HEK293T (cell line): Measurements from ENCODE around the gene RGS7.

Experiments
- CTCF ChIA-PET: fragments of 350-600 bp; formaldehyde crosslinking; extraction: SDS; loops from one replicate; lab custom pipeline; 2021; ENCODE audit warnings: antibody characterized with exemption, inconsistent platforms; lab: Yijun Ruan, JAX
- POLR2A ChIA-PET: fragments of 350-600 bp; formaldehyde crosslinking; extraction: SDS; loops from one replicate; lab custom pipeline; 2020; ENCODE audit warnings: antibody characterized with exemption, inconsistent platforms; lab: Yijun Ruan, JAX
- DNase-seq: peaks from one replicate; pipeline ENCODE4 v3.0.0; 2012; ENCODE audit warnings: mixed read lengths; ENCODE audit errors: extremely low spot score
- ARNT ChIP-seq: fragments of 450-650 bp; IDR thresholded peaks from 2 replicates; pipeline ENCODE4 v1.6.1; 2017; ENCODE audit warnings: mild to moderate bottlenecking
- BHLHE40 ChIP-seq: fragments of 450-650 bp; IDR thresholded peaks from 2 replicates; pipeline ENCODE4 v1.6.1; 2016; ENCODE audit warnings: mild to moderate bottlenecking, moderate library complexity, borderline replicate concordance
- CTBP1 ChIP-seq: fragments of 450-650 bp; IDR thresholded peaks from 2 replicates; pipeline ENCODE4 v1.6.1; 2016; ENCODE audit warnings: borderline replicate concordance
- ELF4 ChIP-seq: fragments of 450-650 bp; IDR thresholded peaks from 2 replicates; pipeline ENCODE4 v1.6.1; 2017; ENCODE audit warnings: antibody characterized with exemption
- FOXA1 ChIP-seq: fragments of 450-650 bp; IDR thresholded peaks from 2 replicates; pipeline ENCODE4 v1.6.1; 2016; ENCODE audit warnings: mild to moderate bottlenecking
- FOXK2 ChIP-seq: fragments of 450-650 bp; IDR thresholded peaks from 2 replicates; pipeline ENCODE4 v1.6.1; 2016; ENCODE audit warnings: mild to moderate bottlenecking
- FOXM1 ChIP-seq: fragments of 450-650 bp; IDR thresholded peaks from 2 replicates; pipeline ENCODE4 v1.6.1; 2017; ENCODE audit warnings: mild to moderate bottlenecking, borderline replicate concordance
- HDGF ChIP-seq: fragments of 450-650 bp; IDR thresholded peaks from 2 replicates; pipeline ENCODE4 v1.6.1; 2017; ENCODE audit warnings: antibody characterized with exemption, borderline replicate concordance
- L3MBTL2 ChIP-seq: fragments of 450-650 bp; conservative IDR thresholded peaks from 2 replicates; pipeline ENCODE4 v1.6.1; 2016; ENCODE audit warnings: mild to moderate bottlenecking
- LEF1 ChIP-seq: fragments of 450-650 bp; IDR thresholded peaks from 2 replicates; pipeline ENCODE4 v1.6.1; 2017; ENCODE audit warnings: mild to moderate bottlenecking, borderline replicate concordance
- NFRKB ChIP-seq: fragments of 450-650 bp; IDR thresholded peaks from 2 replicates; pipeline ENCODE4 v1.6.1; 2016; ENCODE audit warnings: mild to moderate bottlenecking, moderate library complexity
- SP1 ChIP-seq: fragments of 450-650 bp; IDR thresholded peaks from 2 replicates; pipeline ENCODE4 v1.6.1; 2017
- SUZ12 ChIP-seq: fragments of 450-650 bp; IDR thresholded peaks from 2 replicates; pipeline ENCODE4 v1.6.1; 2016; ENCODE audit warnings: mild to moderate bottlenecking
- TARDBP ChIP-seq: fragments of 450-650 bp; IDR thresholded peaks from 2 replicates; pipeline ENCODE4 v1.6.1; 2016
- ZNF384 ChIP-seq: fragments of 450-650 bp; IDR thresholded peaks from 2 replicates; pipeline ENCODE4 v1.6.1; 2016
- TF ChIP-seq, protein P1 (sequence below): fragments of 450-650 bp; IDR thresholded peaks from 2 replicates; pipeline ENCODE4 v1.6.1; 2016

RGS7 gene

GRCh38 chr1:241265428-241265827 is 91.6 kb downstream of the RGS7 start:
- ChIA-PET CTCF (no interaction called here), POLR2A (no interaction called here)
- TF ChIP-seq FOXM1 (no peak), CTBP1 (no peak), HDGF (no peak), NFRKB (no peak), FOXA1 (no peak), ARNT (no peak), SP1 (no peak), TARDBP (no peak), LEF1 (no peak), ELF4 (no peak), FOXK2 (no peak), ZNF384 (no peak), BHLHE40 (no peak), L3MBTL2 (no peak), SUZ12 (no peak)
- TF ChIP-seq, protein P1, sequence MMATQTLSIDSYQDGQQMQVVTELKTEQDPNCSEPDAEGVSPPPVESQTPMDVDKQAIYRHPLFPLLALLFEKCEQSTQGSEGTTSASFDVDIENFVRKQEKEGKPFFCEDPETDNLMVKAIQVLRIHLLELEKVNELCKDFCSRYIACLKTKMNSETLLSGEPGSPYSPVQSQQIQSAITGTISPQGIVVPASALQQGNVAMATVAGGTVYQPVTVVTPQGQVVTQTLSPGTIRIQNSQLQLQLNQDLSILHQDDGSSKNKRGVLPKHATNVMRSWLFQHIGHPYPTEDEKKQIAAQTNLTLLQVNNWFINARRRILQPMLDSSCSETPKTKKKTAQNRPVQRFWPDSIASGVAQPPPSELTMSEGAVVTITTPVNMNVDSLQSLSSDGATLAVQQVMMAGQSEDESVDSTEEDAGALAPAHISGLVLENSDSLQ = no peak
- DNase-seq = no peak

- no peak for DNase-seq
- CTCF ChIA-PET = no interaction called here
- TF ChIP-seq SUZ12 (no peak), ELF4 (no peak), FOXM1 (no peak), NFRKB (no peak), CTBP1 (no peak), SP1 (no peak), LEF1 (no peak), TARDBP (no peak), FOXA1 (no peak), ARNT (no peak), L3MBTL2 (no peak), ZNF384 (no peak), BHLHE40 (no peak), HDGF (no peak), FOXK2 (no peak)
- TF ChIP-seq, protein P1 = no peak
- POLR2A ChIA-PET = no interaction called here
Observed at GRCh38 chr1:241263346-241263745, 93.7 kb downstream of the RGS7 start.

GRCh38 chr1:241253471-241253870 is 103.5 kb downstream of the RGS7 start:
- DNase-seq = no peak
- ChIA-PET POLR2A (no interaction called here), CTCF (no interaction called here)
- no peak for TF ChIP-seq CTBP1
- TF ChIP-seq TARDBP = no peak
- TF ChIP-seq L3MBTL2 = no peak
- no peak for TF ChIP-seq FOXK2
- no peak for TF ChIP-seq BHLHE40
- no peak for TF ChIP-seq ELF4
- TF ChIP-seq FOXM1 = no peak
- TF ChIP-seq ZNF384 = no peak
- no peak for TF ChIP-seq SUZ12
- TF ChIP-seq NFRKB = no peak

DNA sequence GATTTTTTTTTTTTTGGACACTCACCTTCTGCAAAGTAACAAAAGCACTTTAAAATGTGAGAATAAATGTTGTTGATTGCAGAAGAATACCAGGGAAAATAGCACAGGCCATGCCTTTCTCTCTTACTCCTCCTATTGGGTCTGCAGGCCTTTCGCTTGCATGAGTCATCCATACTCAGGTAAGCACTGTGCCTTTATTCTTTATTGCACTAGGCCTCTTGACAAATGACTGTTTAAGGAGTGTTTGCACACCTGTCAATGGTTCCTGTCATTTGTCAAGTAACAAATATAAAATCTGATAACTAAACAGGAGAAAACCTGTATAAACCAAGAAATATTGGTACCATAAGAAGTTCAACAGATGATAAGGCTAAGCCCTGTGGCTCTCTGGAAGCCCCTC is 106.5 kb downstream of the RGS7 start:
- no peak for TF ChIP-seq LEF1
- no peak for TF ChIP-seq FOXK2
- POLR2A ChIA-PET = no interaction called here
- CTCF ChIA-PET = no interaction called here
- DNase-seq = no peak

DNA sequence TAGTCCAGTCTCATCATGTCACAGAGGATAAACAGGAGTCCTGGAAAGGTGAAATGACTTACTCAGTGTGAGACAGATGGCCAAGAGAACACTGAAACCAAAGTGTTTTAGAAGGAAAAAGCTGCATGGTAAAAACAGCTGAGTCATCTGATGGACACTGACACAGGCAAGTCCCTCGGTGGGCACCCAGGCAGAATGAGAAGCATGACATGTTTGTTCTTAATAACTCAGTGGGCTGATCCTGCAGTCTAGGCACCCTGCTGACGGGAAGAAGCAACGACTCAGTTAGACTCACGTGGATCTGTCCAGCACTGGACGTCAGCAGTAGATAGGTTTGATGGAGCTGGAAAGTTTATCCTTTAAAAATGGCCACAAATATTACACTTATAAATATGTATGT is 116.9 kb downstream of the RGS7 start:
- ChIA-PET POLR2A (no interaction called here), CTCF (no interaction called here)
- no peak for TF ChIP-seq ZNF384
- no peak for TF ChIP-seq TARDBP
- no peak for TF ChIP-seq FOXM1
- TF ChIP-seq NFRKB = no peak
- TF ChIP-seq FOXA1 = no peak
- no peak for TF ChIP-seq FOXK2
- TF ChIP-seq SP1 = no peak
- TF ChIP-seq CTBP1 = no peak
- TF ChIP-seq LEF1 = no peak
- no peak for TF ChIP-seq L3MBTL2
- TF ChIP-seq, protein P1 = no peak
- no peak for TF ChIP-seq BHLHE40
- TF ChIP-seq ARNT = no peak
- no peak for TF ChIP-seq HDGF
- no peak for TF ChIP-seq ELF4
- TF ChIP-seq SUZ12 = no peak
- DNase-seq = no peak

GRCh38 chr1:241237873-241238272 is 119.1 kb downstream of the RGS7 start:
- DNase-seq = no peak
- CTCF ChIA-PET = no interaction called here
- TF ChIP-seq ELF4 (no peak), FOXM1 (no peak), ARNT (no peak)
- POLR2A ChIA-PET = no interaction called here
